Stimulated activated CD4-positive, alpha-beta T cell treated with anti-CD3 and anti-CD28 coated beads, Interleukin-15, amount 100 ng/mL, for 48 hours (primary cell): ENCODE data around the gene ABCC9.

Experiments
- DNase-seq, 2 donors: peaks; one replicate each; pipeline ENCODE4 v3.0.0-alpha.2; 2020; ENCODE audit warnings: low read depth in 2 of 2

The ABCC9 gene

DNA sequence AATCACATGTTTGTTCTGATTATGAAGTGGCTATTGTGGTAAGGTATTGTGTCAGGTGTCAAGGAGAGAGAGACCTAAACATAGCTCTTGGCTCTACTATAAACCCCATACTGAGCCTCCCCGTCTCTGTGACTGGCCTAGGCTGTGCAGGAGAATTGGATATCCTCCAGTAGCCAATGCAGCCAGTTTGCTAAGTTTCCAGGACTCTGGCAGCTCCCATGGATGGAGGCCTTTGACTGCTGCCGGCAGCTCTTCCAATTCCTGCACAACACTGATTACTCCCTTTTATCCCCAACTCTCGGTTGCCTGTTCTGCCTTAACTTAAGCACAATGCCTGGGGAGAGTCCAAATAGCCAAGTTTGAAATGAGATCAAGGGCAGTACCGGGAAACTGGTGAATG lies 59.3 kb downstream of the ABCC9 start:
- no peak for DNase-seq

DNA sequence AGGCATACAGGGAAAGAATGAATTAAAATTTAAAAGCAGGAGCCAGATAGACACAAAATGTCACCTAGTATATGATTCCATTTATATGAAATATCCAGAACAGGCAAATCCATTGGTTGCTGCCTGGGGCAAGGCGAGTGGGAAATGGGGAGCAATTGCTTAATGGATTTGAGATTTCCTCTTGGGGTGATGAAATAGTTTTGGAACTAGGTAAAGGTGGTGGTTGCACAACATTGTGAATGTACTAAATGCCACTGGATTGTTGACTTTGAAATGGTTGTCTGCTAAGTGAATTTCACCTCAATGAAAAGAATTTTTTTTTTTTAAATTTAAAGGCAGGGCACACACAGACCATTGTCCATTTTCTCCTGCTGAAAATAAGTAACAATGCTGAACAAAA lies 61.9 kb downstream of the ABCC9 start:
- no peak for DNase-seq

DNA sequence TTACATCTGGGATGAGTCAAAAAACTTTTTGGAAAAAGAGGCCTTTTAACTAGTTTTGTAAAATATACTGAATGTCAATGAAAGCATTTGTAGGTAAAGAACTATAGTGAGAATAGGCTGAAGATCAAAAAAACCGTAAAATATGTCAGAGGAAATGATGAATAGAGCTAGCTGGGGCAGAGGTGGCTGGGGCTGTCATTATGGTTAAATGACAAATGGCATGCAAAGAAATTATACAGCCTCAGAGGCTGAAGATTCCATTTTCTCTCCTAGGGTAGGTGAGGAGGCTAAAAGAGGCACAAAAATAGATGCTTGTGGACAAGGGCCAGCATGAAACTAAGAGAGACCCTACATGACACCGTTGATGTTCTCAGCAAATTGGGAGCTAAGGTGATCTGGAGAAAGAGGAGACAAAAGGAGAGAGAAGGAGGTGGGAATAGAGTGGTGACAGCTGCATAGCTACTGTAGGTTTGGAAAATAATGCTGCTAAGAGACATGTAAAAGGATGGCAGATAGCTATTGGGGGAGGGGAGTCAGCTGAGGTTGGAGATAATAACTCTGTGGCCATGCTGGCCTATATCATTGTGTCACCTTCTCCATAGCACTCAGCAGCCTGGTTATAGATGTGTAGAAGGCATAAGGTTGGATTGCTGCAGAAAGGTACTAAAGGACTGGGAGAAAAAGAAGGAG lies 63.8 kb downstream of the ABCC9 start:
- DNase-seq = no peak

DNA sequence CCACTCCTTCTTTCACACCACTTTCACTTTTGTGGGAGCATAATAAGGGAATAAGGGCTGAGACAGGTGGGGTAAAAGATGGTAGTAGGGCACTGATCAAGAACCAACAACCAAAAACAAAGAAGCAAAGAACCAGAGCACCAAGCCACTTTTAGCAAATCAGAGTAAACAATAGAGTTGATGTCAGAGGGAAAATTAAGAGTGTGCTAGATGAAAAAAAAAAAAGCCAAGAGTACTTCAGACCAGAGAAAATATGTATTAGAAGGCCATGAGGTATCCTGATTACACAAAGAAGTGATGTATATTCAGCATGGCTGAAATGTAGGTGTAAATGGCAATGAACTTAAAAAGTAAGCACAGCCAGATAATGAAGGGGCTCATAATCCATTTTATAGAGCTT lies 75.4 kb downstream of the ABCC9 start:
- DNase-seq = no peak

DNA sequence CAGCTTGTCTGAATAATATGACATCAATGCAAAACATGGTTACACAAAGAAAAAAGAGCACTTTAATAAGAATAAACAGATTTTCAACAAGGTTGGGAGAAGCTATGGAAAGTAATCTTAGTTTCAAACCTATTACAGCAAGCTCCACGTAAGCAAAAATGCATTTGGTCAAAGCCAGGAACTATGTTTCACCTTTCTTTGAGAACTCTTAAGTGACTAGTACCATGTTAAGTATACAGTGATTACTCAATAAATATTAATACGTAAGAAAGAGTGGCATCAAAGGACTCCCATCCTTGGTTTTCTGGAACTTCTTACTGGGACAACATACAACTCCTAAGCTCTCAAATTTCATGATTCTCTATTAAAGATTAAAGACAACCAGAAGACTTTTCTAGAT lies 80.7 kb downstream of the ABCC9 start:
- DNase-seq = no peak

DNA sequence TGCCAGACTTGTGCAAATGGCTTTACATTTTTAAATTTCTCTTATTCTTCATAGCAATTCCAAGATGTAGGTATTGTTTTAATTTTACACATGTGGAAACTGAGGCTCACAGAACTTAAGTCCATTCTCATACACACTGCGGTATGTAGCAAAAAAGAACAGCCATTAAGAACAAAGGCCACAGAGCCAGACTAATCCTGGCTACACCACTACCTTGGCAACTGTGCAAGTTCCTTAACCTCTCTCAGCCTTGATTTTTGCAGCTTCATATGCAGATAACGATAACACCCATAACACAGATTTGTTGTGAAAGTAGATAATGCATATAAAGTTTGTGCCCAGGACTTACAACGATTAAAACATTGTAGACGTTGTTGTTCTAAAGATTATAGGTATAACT lies 81.1 kb downstream of the ABCC9 start:
- DNase-seq = no peak

DNA sequence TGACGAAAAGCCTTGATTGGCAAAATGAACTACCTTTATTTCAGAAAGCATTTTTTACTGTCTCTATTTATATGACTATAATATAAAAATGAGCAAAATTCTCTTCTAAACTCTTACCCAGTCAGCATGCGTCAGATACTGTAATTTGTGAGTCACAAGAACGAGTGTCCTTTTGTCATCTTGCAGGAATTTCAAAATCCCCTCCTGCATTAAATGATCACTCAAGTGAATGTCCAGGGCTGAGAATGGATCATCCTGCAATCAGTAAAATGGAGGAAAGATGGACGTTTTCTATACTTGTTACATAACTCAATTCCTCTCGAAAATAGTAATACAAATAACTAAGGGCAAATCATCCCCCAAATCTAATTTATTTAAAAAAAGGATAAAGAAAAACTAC lies 89.0 kb downstream of the ABCC9 start:
- DNase-seq = no peak

DNA sequence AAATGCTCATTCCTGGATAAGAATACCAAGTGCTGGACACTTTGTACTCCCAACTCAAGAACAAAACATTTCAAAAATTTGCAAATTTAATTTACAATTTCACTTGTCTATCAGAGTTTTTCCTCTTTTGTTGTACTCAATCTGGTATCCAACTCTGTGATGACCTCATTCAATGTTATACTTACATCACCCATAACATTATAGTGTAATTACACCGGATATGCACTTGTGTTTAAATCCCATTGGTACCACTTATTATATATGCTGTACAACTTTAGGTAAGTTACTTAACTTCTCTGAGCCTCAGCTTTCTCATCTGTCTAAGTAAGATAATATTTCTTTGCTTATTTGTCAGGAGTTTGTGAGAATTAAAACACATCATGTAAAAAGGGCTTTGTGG lies 90.1 kb downstream of the ABCC9 start:
- DNase-seq = no peak

DNA sequence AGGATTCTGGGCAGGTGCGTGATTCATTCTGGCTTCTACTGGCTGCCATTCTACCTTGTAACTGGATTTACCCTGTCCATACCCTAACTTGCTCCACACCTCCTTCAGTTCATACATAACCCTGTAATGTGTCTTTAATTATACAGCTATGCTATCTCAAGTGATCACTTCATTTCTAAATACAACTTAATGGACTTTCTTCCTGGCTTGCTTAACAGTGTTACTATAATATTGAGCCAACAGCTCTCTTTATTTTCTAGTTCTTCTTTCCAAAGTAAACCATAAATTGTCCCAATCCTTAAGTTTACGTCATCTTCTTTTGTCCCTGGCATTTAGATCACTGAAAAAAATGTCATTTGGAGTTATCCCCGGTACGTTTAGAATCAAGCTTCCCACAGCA lies 90.8 kb downstream of the ABCC9 start:
- DNase-seq = no peak

DNA sequence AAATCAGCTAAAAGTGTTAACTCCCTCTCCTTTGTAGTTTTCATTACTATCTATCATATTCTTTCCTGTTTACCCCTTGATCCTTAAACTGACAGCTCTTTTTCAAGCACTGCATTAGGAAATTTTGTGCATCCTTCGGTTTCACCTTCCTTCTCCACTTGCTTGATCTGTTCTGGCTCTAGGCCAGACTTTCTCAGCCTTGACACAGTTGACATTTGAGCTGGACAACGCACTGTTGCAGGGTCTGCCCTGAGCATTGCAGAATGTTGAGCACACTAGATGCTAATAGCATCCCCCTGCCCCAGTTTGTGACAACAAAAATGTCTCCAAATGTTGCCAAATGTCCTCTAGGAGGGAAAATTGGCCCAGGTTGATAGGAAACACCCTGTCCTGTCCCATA lies 91.3 kb downstream of the ABCC9 start:
- no peak for DNase-seq

DNA sequence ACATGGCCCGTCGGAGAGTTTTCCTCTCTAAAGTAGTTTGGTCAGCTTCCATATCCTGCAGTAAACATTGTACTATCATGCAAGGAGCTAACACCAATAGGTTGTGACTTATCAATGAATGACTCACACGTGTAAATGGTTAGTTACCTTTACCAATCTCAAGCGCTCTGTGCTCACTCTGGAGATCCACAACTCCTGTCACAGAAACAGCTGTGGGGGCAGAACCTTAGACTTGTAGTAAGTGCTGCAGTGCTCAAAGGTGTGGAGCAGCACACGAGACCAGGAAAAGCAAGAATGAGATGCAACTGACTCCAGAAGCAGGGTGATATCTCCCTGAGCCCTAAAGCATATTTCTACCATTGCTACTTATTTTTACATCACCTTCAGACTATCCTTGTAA lies 93.0 kb downstream of the ABCC9 start:
- DNase-seq = no peak

DNA sequence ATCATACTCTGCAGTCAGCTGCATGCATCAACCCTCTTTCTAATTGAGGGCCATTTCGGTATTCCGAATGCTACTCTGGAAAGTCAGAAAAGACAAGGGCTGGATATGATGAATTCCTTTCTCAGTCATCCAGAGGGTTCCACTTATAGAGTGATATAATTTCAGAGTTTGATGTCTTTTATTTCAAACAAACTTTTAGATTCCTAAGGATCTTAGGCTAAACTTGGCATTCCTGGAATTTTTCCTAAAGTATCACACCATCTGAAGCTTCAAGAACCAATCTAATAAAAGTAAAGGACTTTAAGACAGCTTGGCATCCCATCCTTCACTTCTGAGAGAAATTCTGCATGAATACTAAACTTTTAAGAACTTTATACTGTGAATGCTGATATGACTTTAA lies 97.4 kb downstream of the ABCC9 start:
- no peak for DNase-seq

DNA sequence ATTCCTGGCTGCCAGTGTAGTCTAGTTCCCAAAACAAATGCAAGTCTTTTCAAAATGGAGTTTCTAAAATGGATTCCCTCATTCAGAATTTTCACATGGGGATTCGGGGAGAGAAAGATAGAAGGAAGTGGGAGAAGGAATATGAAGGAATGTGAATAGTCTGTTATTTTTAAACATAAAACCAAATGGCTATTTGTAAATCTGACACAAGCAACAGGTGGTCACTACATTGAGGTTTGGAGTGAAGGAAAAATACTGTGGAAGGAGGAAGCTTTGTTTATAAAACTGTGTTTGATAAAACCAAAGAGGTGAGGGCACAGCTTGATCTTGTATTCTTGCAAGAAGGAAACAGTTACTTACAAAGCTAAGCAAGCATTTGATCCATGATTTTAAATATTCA lies 101.5 kb downstream of the ABCC9 start:
- no peak for DNase-seq

DNA sequence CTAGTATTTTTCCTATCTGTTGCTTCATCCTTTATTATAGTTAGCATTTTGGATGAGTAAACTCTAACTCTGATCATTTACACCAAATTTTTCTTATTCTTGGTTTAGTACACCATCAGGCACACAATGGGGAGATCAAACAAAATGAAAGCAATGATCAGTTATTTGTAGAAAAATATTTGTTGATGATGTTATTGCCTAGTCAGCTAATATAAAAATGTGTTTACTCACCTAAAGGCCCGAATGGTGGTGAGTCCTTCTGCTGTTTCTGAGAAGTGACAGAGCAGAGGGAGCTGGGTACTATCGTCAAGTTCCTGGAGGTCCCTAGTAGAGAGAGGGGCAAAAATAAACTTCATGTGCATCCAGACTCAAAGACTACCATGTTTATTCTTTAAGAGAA lies 103.4 kb downstream of the ABCC9 start:
- DNase-seq = no peak

DNA sequence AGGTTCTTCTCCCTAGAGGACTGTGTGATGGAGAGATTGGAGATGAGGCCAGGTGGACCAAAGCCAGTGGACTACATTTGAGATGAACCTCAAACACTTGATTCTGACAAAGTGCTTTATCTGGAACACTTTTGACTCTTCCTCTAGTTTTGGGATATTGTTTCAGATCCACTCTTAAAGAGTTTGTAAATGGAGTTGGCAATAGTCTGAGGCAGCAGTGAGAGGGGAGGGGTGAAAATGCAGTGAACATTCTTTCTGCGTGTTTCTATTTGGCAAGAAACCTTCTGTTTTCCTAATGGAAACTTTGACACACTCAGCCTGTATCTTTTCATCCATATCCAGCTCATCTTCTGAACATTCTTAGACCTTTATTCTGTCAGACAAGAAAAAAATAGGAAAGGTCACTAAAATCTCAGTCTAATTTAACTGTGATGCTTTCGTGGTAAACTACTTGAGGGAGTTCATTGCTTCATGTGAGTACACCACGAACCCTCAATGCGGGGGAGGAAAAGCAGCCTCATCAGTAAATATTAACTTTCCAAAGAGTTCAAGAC lies 109.4 kb downstream of the ABCC9 start:
- DNase-seq = no peak

DNA sequence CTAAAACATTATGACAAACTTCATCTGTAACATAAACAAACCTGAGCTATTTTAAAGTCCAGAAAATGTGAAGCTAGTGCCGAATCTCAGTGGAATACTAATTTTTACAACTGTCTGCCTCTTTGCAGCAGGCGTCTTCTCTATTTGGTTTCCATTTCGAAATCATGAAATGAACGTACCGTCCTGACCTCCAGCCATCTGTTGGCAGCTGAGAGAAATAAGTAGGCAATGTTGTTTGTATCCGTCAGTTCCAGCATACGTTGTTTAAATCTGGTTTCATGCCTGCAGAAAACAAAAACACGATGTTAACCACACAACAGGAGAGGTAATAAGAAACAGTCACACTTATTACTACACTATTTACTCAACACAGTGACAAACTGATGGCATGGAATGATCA lies 112.4 kb downstream of the ABCC9 start:
- DNase-seq = no peak

DNA sequence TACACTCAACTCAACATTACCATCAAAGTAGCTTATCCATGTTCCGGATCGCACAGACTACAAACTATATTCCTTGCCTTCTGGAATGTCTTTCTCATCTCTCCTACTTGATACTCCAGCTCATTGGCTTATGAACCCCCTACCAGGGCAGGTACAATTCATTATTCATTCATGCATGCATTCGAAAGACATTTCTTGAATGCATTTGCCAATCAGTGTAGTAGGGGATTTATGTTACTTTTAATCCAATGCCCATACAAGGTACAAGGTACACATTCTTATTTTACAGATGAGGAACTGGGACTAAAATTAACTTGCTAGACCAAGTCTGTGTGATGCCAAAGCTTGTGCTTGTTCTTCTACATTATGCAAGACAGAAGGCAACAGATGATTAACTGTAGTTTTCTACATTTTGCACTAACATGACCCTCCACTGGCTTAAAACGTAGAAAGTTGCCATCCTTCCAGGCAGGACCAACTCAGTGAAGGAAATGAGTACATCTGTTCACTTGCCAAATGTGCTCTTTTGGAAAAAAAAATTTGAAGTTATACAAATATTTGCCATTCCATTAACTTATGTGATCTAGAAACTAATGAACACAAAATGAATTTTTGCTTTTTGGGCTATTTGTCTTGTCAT lies 113.0 kb downstream of the ABCC9 start:
- DNase-seq = no peak

DNA sequence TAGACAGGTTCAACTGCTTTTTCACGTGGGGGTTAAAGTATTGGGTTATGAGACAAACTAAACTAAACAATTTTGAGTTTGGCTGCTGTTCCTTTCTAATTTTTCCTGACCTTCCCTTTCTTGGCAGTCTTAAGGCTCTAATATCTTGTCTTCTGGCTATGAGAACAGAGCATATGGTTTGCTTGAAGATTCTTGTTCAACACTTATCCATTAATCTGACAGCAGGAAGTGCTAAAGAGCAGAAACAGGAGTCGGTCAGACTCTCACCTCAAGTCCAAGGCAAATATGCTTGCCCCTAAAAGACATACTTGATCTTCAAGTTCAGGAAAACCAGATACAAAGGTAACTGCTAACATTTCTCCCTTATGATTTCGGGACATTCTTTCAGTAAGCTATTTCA lies 114.1 kb downstream of the ABCC9 start:
- DNase-seq = no peak

DNA sequence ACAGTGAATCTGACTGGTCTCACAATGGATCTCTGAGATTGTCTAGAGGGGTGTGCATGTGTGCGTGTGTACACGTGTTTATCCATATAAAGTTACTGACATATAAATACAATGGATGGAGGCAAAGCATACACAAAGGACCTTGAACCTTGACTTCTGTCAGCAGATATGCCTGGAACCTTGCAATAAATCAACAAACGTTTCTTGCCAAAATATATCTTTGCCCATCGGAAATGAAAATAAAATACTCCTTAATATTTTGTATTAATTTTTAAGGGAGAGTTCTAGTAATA lies 114.7 kb downstream of the ABCC9 start:
- no peak for DNase-seq

DNA sequence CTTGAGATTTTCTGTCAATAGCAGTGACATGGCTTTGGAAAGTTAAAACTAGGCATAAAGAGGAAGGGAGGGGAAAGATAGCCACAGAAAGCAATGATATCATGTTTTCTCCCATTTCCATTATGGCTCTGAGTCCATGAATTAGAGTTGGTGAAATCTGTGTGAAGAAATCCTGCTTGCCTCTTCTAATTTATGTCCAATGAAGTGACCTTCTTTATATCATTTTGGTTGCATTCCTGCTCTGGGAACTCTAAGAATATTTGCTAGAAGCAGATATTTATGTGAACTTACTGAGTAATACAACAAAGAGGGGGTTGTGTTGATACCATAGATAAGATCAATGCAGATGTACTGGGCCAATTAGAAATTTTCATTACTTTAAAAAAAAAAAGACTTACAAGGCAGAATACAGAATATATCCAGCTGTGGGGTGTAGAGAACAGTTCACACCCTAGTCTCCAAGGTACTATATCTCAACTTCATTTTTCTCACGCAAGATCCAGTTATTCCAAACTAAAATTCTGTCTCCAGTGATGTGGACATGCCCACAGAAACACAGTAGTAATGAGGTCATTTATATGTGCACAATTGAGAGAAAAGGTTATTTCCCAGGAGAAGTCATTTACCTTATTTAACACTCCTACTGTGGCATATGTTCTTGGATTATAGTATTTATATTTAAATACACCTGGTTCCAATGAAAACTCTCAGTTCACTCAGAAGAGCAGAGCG lies 115.2 kb downstream of the ABCC9 start:
- DNase-seq = no peak

DNA sequence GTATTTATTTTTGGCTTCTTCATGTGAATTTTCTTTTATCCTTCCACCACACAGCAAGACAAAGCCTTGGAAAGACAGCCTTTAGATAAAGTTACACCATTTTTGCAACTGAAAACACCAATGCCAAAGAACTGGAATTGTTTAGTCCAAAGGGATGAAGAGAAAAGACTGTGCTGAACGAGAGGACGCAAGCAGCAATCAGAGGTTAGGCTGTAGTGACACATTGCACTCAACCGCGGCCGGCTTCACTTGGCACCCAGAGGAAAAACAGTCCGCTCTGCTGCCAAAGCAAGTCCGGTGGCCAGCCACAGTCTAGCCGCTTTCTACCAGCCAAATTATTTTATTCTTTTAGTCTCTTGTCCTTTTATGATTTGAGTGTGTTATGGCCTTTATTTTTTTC lies 117.6 kb downstream of the ABCC9 start:
- DNase-seq = no peak

DNA sequence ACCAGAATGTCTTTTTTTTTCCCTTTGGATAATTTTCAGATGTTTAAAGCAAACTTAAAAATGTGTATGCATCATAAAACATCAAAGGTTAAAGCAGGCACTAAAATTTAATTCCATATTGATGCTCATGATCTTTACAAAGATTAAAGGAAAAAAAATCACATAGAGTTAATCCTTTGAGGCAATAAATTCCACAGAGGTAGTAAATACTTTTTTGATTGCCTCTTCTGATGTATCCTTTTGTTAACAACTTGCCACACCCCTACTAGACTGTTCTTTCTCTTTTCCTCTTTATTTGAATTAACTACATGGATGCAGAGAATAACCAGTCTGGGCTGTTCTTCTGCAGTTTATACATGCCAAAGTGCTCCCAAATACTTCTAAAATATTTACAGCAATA lies 121.5 kb downstream of the ABCC9 start:
- DNase-seq = no peak

DNA sequence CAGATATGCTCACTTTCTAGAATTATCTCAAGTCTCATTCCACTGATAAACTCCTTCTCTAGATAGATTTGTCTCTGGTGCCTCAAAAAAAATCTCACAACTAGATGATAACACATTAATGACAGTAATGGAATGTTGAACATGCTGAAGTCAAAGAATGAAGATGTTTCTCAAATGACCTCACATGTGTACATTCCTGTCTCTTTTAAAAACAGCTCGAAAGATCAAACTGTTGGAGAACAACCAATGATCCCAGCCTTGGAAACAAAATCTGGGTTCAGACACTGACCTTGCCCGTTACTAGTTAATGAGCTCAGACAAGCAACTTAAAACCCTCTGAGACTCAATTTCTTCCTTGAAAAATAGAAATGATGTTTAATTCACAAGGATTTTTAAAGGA lies 122.0 kb downstream of the ABCC9 start:
- DNase-seq = no peak
